M059J (cell line): ENCODE data around the gene AP3M1. TPM values are rescaled to one million over a fixed set of nuclear protein-coding genes. Genes with fewer than 3 reads are reported as not detected.
A peak's percentile ranks its signal among the peaks of the same experiment; 100 is the strongest.
"Not testable (repeated sequence)": the region's sequence is repeated elsewhere in the genome, so short reads cannot be mapped to it uniquely, and the experiment has no call there.

Experiments used
- DNase-seq: peaks from one replicate; pipeline ENCODE4 v3.0.0-alpha.2; 2012; ENCODE audit warnings: low read depth
- total RNA-seq: library from RNA; depleted of rRNA; stranded (reverse); fragments of >200 nt; shearing (Covaris generic); gene quantifications from 2 replicates; pipeline ENCODE4 v1.2.3, GENCODE V29; 2014

Gene AP3M1
- total RNA-seq, 1 experiment from 2014 or later: 38.6 TPM

GRCh38 chr10:74163319-74164068 lies 12.9 kb upstream of the AP3M1 start:
- no peak for DNase-seq

GRCh38 chr10:74160013-74160412 lies 9.4 kb upstream of the AP3M1 start:
- DNase-seq: no peak

GRCh38 chr10:74156919-74157289 lies 6.3 kb upstream of the AP3M1 start:
- DNase-seq: no peak

GRCh38 chr10:74153676-74154075 lies 3.0 kb upstream of the AP3M1 start:
- DNase-seq: no peak

GRCh38 chr10:74153123-74153522 lies 2.5 kb upstream of the AP3M1 start:
- peak; percentile 15 for DNase-seq

DNA sequence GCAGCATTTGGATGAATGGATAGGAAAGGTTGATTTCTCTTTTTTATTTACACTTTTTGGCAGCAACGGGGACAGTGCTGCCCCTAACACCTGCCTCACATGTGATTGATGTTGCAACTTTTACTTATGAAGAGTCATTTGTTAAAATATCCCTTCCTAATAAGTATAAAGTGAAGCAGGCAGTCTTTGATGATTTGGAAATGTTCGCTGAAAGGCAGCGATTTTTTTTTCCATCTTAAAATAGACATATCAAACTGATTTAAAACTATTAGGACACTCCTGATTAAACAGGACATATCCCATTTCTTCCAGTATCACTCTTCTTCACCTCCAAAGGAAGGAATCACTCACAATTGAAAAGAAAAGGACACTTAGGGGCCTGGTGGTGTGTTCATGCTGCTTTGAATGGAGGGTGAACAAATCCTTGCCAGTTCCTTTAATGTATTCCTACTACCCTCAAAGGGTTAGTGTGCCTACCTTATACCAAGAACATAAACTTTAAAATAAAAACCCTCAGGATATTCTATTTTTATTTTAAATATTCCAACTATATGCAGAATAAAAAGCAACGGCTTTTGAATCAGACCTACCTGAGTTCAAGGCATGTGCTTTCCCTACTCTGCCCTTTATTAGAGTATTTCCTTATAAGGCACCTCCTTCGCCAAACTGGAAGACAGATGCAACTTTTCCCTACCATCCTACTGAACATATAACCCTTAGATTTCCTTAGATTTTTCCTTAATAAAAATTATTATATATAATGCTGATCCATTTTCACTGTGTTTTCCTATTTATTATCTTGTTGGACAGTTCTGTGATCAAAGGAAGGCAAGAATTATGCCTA lies 1.5 kb upstream of the AP3M1 start:
- no peak for DNase-seq

DNA sequence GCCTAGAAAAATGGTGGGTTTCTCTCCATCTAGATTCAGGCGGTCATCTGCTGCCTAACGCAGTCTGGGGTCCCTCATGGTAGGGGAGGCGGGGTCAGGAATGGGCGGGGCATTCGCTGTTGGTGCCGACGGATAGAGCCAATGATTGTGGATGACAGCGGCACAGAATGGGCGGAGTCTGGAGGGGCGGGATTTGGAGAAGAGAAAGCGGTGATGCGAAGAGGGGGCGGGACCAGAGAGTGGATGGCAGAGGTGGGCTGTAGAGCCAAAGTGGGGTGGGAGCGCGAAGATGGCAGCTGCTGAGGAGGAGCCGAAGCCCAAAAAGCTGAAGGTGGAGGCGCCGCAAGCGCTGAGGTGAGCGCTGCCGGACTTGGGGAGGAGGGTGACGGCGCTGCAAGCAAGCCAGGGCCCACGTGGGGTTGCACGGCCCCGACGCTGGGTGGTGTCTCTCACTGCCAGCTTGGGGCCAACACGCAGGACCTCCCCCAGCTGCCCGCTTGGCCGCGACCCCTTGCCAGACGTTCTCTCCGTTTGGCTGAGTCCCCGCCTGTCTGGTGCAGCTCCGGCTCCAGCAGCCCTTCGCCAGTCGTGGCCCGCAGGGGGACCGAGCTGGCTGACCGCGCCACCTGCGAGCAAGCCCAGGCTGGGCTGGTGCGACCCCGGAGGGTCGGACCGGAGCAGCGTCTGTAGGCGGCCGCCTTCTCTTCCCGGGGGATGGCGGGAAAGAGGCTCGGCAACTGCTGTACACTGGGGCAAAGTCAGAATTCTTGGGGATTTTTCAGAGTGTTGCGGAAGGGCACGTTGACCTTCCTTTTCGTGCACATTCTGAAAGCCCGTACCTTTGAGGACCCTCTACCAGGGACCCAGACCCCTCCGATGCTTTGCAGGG lies 606 bp upstream of the AP3M1 start, which contains the start of gene ADK:
Gene ADK, plus strand, starts transcription at position 232 of the 889 bp plus-strand sequence. Its CDS starts 58 bp downstream, at position 290.
- peak; percentile 95 for DNase-seq

DNA sequence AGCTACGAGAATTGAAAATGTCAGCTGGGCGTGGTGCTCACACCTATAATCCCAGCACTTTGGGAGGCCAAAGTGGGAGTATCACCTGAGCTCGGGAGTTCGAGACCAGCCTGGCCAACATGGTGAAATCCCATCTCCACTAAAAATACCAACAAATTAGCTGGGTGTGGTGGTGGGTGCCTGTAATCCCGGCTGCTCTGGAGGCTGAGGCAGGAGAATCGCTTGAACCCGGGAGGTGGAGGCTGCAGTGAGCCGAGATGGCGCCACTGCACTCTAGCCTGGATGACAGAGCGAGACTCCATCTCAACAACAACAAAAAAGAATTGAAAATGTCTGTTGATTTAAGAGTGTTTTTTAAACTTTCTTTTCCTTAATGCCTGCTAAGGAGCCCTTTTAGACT lies 3.6 kb downstream of the AP3M1 start:
- DNase-seq: not testable (repeated sequence)

DNA sequence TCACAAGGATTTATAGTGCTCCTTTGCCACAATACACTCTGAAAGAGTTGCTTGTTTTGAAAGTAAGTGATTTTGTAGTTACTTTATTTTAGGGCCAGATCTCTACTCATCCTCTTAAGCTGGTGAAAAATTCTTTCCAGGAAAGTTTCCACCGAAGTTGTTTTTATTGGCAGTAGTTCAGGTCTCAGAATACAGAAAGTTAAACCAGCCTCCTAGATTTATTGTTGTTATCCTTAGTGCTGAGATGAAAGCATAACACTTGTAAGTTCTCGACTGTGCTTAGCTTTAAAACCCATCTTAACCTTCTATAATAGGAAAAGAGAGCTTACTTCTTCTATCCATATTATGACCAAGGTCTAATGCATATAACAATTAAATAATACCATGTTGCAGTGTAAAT lies 5.5 kb downstream of the AP3M1 start:
- DNase-seq: peak; percentile 86

- no peak for DNase-seq
Observed at GRCh38 chr10:74140553-74140952, 10.1 kb downstream of the AP3M1 start.

- no peak for DNase-seq
Observed at GRCh38 chr10:74139981-74140380, 10.6 kb downstream of the AP3M1 start.

GRCh38 chr10:74138596-74138995 lies 12.0 kb downstream of the AP3M1 start:
- not testable (repeated sequence) for DNase-seq

- DNase-seq: no peak
Observed at GRCh38 chr10:74137992-74138391, 12.6 kb downstream of the AP3M1 start.

- no peak for DNase-seq
Observed at GRCh38 chr10:74135452-74135851, 15.2 kb downstream of the AP3M1 start.

DNA sequence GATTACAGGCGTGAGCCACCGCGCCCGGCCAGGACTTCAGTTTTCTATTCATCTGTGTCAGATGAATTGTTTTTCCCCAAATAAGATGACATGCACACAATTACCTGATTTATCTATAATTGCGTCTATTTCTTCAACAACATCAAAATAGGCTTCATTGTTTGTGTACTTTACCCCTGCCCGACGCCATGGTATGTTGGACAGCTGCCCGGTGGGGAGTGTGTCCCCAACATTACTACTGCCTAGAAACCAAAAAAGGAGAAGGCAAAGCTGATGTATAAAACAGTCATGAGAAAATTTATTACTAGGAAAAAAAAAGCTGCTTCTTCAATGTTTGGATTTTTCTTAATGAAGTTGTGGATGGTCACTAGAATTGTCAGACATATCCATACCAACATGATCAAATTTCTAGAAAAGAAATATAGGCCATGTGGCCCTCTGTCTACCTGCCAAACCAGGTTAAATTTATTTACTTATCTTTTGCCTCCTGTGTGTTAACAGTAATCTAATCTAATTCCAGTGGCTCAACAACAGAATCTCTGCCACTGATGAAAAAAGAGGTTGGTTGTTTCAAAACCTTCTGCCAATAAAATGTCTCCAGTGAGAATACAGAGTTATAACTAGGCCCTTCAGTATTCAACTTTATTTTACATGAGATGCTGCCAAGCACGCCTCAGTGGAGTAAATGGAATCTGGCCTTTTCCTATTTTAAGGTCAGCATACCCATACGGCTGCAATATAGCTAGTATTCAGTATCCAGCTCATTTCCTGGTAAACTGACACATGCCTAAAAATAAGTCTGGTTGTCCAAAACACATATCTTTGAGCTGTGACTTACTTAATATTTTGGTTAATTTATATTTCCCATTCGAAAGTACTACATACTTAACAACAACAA lies 16.5 kb downstream of the AP3M1 start:
- DNase-seq: no peak

DNA sequence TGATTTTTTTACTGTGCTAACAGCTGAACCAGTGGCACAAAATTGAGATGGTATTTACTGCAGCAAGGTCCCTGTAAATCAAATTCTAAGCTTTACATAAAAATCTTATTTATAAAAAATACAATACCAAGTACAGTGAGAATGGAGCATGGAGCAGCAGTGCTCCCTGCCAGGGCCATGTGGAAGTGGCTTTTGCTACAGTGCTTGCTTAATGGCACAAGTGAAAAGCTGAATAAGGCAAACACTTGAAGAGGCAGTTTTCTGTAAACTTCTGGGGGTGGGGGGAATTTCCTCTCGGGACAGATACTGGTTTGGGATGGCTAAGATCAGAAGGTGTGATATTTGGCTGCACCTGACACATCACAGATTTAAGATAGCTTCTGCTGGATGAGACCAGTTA lies 27.5 kb downstream of the AP3M1 start:
- no peak for DNase-seq

- DNase-seq: no peak
Observed at GRCh38 chr10:74122060-74122459, 28.6 kb downstream of the AP3M1 start.

GRCh38 chr10:74121368-74121767 lies 29.3 kb downstream of the AP3M1 start:
- DNase-seq: no peak

GRCh38 chr10:74120911-74121310 lies 29.7 kb downstream of the AP3M1 start:
- no peak for DNase-seq

DNA sequence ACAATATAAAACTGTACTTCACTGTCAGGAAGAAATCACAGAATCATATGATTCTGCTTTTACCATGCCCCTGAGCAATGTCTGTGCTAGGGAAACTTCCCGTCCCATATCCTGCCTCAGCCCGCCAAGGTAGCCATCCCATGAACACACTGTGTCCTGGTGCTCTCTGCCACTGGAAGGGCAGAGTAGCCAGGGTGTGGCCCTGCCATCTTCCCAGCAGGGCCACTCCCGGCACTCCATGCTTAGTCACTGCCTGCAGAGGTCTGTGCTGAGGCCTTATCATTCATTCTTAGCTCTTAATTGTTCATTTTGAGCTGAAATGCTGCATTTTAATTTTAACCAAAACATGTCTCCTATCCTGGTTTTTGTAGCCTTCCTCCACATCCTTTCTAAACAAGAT lies 31.8 kb downstream of the AP3M1 start:
- peak; percentile 33 for DNase-seq

GRCh38 chr10:74117738-74118137 lies 32.9 kb downstream of the AP3M1 start:
- no peak for DNase-seq
